CD1c-positive myeloid dendritic cell (primary cell): ENCODE results near the gene DNAJC9.
"Not testable (repeated sequence)": the region's sequence is repeated elsewhere in the genome, so short reads cannot be mapped to it uniquely, and the experiment has no call there.

ENCODE experiments used
- DNase-seq: peaks from one replicate; pipeline ENCODE4 v3.0.0-alpha.2; 2016; ENCODE audit errors: extremely low spot score

The DNAJC9 gene

DNA sequence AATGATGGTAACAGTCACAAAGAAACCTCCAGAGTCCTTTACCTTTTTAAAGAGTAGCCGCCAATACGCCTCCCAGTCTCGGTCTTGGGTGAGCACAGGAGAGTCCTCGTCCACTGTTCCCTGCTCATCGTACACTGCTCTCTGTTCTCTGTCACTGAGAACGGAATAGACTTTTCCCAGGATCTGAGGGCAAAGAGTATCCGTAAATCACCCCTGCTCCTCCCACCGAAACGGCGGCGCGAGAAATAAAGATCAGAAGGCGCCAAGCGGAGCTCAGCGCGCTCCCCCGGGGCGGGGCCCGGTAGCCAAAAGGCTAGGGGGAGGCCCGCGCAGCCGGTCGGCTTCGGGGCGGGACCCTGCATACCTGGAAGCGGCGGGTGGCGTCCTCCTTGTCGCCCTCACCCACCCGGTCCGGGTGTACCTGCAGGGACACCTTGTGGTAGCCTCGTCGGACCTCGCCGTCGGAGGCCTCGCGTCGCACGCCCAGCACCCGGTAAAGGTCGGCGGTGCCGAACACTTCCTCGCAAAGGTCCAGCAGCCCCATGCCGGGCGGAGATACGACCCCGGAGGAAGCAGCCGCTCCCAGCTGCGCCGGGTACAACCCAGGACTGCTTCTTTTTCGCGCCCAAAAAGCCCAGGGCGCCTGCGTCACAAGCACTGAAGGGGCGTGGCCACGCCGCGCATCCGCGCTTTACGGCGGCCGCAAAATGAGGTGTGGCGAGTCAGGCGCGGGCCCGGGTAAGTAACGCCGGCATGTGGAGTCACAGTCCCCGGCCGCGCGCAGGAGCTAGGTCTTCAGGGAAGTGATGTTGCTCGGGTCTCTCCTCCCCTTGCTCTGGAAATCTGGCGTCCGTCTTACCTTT lies at the start of gene DNAJC9:
Gene DNAJC9 (minus strand): TSS at position 610 of the 863 bp plus-strand sequence. CDS start 66 bp downstream, at position 544.
- DNase-seq: peak; percentile 98

DNA sequence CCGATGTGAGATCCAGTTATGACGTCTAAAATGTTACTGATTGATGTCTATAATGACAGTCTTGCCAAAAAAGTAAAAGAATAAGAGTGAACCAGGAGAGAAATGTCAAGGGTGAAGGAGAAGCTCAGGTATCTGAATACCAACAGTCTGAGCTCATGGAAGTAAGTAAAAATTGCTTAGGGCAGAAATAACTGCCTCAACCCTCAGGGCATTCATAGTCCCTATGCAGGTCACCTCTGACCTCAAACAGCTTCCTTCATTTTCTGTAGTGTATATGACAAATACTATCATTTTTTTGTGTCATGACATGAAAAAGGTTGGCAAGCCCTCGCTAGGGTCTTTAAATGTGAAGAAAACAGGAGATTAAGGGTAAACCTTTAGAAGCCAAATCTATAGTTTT lies 46.4 kb upstream of the DNAJC9 start:
- DNase-seq: no peak

DNA sequence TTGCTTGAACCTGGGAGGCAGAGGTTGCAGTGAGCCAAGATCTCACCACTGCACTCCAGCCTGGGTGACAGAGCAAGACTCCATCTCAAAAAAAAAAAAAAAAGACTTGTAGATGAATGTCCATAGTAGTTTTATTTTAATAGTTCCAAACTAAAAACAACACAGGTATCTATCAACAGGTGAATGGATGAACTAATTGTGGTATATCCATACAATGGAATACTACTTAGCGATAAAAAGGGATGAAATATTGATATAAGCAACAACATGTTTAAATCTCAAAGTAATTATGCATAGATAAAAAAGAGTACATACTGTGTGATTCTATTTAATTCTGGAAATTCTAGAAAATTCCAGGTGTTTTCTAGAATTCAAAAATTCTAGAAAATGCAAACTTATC lies 42.9 kb upstream of the DNAJC9 start:
- DNase-seq: no peak

GRCh38 chr10:73287441-73287840 lies 40.4 kb upstream of the DNAJC9 start:
- DNase-seq: peak; percentile 88

- DNase-seq: no peak
Measured at GRCh38 chr10:73281097-73281496, 34.0 kb upstream of the DNAJC9 start.

DNA sequence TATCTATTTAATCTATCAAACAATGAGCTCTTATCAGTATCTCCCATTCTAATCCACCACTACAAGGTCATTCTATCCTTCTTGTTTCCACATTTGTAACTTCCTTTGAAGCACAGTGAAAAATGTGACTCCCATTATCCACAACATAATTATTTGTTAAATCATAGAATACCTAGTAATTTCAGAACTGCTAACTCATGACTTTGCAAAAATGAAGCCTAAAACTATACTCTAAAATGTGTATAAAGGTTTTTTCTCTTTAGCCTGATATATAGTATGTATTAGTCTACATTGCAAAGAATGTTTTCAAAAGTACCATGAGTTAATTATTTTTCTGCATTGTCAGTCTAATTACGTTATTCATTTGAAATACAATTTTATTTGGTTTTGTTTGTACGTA lies 17.4 kb upstream of the DNAJC9 start:
- no peak for DNase-seq

DNA sequence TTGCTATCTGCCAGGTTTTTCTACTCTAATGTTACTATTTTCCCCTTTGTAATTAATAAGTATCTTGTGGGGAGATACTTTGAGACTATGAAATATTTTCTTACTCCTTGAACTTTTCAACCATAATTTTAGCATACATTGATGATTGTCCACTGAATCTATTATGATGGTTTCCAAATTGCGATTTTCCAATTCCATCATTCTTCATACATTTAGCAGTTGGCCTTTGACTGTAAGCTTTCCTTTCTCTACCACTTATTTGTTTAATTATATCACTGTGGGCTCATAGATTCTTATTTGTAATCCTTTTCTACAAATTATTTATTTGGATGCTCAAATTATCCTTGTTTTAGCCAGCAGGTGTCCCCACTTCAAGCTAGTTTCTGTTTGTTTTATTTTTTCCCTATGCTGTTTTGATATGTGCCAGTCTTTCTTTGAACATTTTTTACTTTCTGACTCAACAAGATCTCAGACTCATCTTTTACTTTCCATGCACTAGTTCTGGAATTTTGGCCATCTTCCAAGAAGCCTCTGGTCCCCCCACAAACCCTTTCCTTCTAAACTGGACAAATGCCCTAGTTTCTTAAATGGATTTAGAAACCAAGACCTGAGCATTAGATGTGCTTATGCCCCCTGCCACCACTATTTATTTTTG lies 16.8 kb upstream of the DNAJC9 start:
- peak; percentile 39 for DNase-seq

- no peak for DNase-seq
Measured at GRCh38 chr10:73262880-73263555, 16.0 kb upstream of the DNAJC9 start.

DNA sequence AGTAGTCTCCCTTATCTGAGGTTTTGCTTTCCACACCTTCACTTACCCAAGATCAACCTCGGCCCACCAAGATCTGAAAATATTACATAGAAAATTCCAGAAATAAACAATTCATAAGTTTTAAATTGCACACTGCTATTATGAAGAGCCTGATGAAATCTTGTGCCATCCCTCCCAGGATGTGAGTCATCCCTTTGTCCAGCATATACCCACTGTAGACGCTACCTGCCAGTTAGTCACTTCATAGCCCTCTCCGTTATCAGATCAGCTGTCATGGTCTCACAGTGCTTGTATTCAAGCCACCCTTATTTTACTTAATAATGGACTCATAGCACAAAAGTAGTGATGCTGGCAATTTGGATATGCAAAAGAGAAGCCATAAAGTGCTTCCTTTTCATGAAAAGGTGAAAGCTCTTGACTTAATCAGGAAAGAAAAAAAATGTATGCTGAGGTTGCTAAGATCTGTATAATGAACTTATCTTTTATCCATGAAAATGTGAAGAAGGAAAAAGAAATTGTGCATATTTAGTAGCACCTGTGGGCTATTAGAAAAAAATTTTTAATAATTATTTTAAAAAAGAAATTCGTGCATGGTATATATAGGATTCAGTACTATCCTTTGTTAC lies 15.2 kb upstream of the DNAJC9 start:
- DNase-seq: no peak

DNA sequence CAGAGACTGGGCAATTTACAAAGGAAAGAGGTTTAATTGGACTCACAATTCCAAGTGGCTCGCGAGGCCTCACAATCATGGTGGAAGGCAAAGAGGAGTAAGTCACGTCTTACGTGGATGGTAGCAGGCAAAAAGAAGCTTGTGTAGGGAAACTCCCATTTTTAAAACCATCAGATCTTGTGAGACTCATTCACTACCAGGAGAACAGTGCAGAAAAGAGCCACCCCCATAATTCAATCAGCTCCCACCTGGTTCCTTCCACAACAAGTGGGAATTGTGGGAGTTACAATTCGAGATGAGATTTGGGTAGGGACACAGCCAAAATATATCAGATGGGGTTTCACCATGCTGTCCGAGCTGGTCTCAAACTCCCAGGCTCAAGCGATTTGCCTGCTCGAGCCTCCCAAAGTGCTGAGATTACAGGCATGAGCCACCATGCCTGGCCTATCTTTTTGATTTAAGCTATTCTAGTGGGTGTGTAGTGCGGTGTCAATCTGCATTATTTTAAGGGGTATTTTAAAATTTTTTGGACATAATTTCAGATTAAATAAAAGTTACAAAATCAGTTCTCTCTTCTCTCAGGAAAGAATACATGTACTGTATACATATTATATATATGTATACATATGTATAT lies 14.4 kb upstream of the DNAJC9 start:
- DNase-seq: no peak

DNA sequence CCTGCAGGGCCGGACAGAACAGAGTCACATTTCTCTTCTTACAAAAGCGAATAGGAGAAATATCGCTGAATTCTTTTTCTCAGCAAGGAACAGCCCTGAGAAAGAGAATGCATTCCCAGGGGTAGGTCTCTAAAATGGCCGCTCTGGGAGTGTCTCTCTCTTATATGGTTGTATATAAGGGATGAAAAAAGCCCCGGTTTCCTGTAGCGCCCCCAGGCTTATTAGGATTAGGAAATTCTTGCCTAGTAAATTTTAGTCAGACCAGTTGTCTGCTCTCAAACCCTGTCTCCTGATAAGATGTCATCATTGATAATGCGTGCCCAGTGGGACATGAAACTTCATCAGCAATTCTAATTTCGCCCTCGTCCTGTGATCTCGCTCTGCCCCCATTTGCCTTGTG lies 11.6 kb upstream of the DNAJC9 start:
- DNase-seq: not testable (repeated sequence)

DNA sequence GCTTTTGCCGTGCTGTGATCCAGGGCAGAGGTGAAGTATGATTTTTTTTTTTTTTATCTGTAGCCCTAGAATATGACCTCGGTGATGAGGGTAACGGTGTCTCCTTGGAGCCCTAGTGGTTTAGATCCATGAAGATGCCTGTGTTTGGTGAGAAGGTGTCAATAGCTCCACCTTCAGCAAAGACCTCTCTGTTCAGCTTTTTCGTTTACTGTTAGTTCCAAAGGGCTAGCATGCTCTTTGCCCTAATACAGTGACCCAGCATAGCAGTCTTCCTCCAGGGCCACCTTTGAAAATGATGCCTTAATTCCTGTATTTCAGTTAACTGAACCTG lies 6.1 kb upstream of the DNAJC9 start:
- DNase-seq: no peak

GRCh38 chr10:73252445-73253224 lies 5.6 kb upstream of the DNAJC9 start, which contains the start of gene MRPS16:
MRPS16 (minus strand) TSS chr10:73252644; CDS start chr10:73252482, 162 bp downstream.
- peak; percentile 97 for DNase-seq

GRCh38 chr10:73251683-73252444 lies 4.8 kb upstream of the DNAJC9 start:
- DNase-seq: no peak

- DNase-seq: no peak
Measured at GRCh38 chr10:73248259-73248724, 1.2 kb upstream of the DNAJC9 start.

- no peak for DNase-seq
Measured at GRCh38 chr10:73247509-73248258, 629 bp upstream of the DNAJC9 start.

- DNase-seq: no peak
Measured at GRCh38 chr10:73246322-73246645, 771 bp downstream of the DNAJC9 start.

DNA sequence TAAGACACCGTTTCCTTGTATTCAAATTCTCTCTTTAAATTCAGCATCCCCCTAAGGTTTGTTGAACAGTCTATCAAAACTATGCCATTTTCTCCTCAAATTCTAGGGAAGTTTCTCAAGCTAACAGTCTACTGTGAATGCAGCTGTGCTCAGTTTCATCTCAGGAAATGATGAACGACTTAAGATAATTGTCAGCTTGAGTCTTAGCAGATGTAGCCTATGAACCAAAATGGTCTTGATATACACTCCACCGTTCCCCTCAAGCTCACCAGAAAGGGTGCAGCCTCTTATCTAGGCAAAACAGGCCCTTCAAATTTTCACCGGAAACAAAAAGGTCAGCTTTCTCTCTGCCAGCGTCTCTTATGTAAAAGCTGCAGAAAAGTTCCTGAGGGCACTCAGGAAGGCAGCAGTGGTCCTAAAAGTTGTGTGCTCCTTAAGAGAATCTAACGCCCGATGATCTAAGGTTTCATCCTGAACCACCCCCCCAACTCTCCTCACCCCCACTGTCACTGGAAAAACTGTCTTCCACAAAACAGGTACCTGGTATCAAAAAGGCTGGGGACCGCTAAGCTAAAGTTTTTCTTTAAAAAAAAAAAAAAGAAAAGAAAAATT lies 2.1 kb downstream of the DNAJC9 start:
- no peak for DNase-seq

- DNase-seq: no peak
Measured at GRCh38 chr10:73239908-73240307, 7.1 kb downstream of the DNAJC9 start.
